Stimulated activated CD4-positive, alpha-beta T cell treated with anti-CD3 and anti-CD28 coated beads, Interleukin-4, amount 100 ng/mL, for 48 hours (primary cell): ENCODE results near the gene MRPL12.
"Not testable (repeated sequence)": the region's sequence is repeated elsewhere in the genome, so short reads cannot be mapped to it uniquely, and the experiment has no call there.

ENCODE experiments used
- DNase-seq, 2 donors: peaks; one replicate each; pipeline ENCODE4 v3.0.0-alpha.2; 2020; ENCODE audit warnings: low read depth in 2 of 2

Gene MRPL12

DNA sequence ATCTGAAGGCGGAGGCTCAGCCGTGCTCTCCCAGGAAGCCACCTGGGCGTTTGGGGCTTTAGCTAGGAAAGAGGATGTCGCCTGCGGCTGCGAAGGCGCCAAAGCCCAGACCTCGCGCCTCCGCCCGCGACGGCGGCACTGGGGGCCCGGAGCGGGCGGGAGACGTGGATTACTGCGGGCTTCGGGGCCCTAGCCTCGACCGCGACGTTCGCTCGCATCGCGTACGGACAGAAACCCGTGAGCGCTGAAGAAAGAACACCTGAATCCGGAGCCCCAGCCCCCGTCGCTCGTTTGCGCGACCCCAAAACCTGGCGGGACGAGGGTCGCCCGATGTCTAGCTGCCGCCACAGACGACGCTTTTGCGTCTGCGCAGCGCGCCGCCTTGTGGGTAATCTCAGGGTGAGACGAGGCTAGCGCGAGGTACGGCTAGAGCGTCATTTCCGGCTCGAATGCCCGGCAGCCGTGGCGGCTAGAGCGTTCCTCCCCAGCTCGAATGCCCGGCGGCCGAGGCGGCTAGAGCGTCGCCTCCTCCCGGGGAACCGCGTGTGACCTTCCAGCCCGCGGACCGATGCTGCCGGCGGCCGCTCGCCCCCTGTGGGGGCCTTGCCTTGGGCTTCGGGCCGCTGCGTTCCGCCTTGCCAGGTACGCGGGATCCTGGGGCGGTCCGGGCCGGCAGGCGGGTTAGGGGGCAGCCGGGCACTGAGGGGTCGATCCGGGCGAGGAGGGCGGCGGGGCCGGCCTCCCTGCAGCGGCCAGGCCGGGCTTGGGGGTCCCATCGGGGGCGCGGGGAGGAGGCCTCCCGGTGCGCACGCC lies at the start of gene MRPL12:
Gene MRPL12, plus strand, starts transcription at position 434 of the 813 bp plus-strand sequence. Its CDS starts 135 bp downstream, at position 569.
- peak; percentile 82 to 90 for DNase-seq

- DNase-seq: no peak
Observed at GRCh38 chr17:81655378-81656117, 47.6 kb upstream of the MRPL12 start.

- DNase-seq: no peak
Observed at GRCh38 chr17:81656118-81656743, 46.9 kb upstream of the MRPL12 start, which contains the start of gene PDE6G. Gene PDE6G (minus strand): TSS chr17:81656542. CDS start chr17:81653305, 3,237 bp downstream.

DNA sequence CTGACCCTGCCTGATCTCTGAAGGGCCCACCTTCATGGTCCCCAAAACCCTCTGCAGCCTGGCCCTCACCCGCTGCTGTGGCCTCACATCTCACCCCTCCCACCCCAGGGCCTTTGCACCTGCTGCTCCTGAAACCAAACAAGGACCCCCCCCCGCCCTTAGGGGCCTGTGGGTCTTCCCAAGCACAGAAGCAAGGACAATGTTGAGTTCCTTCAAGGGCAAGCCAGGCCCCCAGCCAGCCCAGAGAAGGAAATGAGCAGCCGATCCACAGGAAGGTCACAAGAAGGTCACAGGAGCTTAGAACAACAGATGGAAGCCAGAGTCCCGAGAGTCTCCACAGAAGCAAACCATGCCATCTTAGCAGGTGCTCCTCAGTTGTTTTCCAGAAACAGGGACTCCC lies 46.3 kb upstream of the MRPL12 start:
- no peak for DNase-seq

GRCh38 chr17:81659038-81659437 lies 44.1 kb upstream of the MRPL12 start:
- DNase-seq: no peak

- DNase-seq: no peak
Observed at GRCh38 chr17:81660441-81660840, 42.7 kb upstream of the MRPL12 start.

- DNase-seq: no peak
Observed at GRCh38 chr17:81662002-81662401, 41.2 kb upstream of the MRPL12 start.

DNA sequence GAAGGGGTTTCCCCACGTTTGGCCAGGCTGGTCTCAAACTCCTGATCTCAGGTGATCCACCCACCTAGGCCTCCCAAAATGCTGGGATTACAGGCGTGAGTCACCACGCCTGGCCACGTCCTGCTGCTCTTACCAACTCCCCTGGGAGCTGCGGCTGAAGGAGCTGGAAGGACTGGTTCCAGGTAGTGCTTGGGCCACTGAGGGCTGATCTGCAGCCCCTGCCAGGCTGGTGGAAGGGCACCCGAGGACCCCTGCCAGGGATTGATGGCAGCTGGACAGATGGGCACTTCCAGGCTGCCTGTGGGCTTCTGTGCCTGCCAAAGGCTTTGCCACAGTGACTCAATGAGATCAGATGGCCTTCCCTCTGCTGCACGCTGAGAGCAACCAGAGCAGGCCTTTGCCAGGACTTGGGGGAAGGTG lies 39.1 kb upstream of the MRPL12 start:
- DNase-seq: no peak

GRCh38 chr17:81665205-81666091 lies 37.7 kb upstream of the MRPL12 start:
- DNase-seq: peak; percentile 61 to 64

DNA sequence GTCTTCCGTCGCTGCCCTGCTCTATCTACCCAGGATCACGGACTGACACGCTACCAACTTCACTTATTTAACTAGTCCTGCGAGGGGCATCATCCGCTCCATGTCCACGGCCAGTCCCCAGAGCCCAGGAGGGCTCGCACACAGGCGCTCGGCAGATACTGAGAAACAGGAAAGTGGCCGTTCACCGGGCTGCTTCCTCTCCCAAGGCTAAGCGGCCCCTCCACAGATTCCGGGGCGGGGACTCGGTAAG lies 37.1 kb upstream of the MRPL12 start:
- DNase-seq: peak in 1 of 2 donors; percentile 15

GRCh38 chr17:81666342-81667191 lies 36.6 kb upstream of the MRPL12 start, which contains the start of the genes CCDC137 and OXLD1:
Gene CCDC137 (plus strand): TSS chr17:81666737. CDS start chr17:81666767, 30 bp downstream.
Gene OXLD1 (minus strand): TSS chr17:81666605. CDS start chr17:81666577, 28 bp downstream.
- DNase-seq: peak; percentile 88 to 93

DNA sequence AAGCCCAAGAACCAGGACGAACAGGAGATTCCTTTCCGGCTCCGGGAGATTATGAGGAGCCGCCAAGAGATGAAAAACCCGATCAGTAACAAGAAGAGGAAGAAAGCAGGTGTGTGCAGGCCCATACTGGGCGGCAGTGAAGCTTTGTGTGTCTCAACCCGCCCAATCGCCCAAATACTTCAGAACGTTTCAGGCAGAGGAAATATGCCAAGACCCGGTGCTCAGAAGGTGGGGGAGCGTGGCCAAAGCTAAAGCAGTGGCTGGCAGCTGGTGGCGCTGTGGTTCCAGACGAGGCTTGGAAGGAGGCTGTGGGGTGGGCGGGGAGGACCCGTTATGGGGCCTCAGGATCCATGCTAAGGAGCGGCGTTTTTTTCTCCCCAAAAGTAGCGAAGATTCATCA lies 35.4 kb upstream of the MRPL12 start:
- no peak for DNase-seq

DNA sequence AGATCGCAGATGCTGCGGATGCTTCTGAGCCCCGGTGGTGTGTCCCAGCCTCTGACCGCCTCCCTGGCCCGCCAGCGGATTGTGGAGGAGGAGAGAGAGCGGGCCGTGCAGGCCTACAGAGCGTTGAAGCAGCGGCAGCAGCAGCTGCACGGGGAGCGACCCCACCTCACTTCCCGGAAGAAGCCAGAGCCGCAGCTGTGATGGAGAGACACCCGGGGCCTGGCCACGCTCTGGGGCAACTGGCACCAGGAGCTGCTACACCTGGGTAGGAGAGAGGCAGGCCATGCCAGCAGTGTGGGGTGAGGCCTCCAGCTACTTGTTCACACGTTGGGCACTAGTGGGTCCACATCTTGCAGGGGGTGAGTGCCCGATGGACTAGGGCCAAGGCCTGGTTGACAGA lies 30.7 kb upstream of the MRPL12 start:
- no peak for DNase-seq

DNA sequence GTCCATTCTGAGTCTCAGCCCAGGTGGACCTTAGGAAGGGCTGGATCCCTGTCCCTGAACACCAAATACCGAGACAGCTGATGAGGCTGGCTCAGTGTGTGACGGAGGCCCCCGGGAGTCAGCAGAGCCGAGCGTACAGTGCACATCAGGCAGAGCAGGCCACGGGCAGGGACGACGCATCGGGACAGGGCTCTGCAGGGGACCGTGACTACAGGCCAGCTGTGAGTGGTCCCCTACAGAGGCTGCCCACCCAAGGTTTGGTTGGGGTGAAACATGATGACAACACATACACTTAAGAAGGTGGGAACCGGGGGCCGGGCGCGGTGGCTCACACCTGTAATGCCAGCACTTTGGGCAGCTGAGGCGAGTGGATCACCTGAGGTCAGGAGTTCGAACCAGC lies 30.2 kb upstream of the MRPL12 start:
- DNase-seq: no peak

- DNase-seq: no peak
Observed at GRCh38 chr17:81673561-81674258, 29.5 kb upstream of the MRPL12 start.

GRCh38 chr17:81675515-81676221 lies 27.5 kb upstream of the MRPL12 start:
- not testable (repeated sequence) for DNase-seq

GRCh38 chr17:81676906-81677305 lies 26.3 kb upstream of the MRPL12 start:
- DNase-seq: no peak

DNA sequence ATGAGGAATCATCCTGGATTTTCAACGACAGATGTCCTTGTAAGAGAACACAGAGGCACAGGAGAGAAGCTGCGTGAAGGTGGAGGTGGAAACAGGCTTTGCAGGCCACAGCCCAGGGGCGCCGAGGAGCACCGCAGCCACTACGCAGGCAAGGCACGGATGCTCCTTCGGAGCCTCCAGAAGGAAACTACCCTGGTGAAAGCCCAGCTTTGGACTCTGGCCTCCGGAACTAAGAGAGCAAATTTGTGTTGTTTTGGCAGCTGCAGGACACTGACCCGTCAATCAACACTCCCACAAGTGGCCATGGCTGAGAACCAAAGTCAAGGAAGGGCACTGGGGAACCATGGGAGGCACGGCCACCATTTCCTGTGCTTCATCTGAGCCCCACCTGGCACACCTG lies 23.0 kb upstream of the MRPL12 start:
- no peak for DNase-seq

DNA sequence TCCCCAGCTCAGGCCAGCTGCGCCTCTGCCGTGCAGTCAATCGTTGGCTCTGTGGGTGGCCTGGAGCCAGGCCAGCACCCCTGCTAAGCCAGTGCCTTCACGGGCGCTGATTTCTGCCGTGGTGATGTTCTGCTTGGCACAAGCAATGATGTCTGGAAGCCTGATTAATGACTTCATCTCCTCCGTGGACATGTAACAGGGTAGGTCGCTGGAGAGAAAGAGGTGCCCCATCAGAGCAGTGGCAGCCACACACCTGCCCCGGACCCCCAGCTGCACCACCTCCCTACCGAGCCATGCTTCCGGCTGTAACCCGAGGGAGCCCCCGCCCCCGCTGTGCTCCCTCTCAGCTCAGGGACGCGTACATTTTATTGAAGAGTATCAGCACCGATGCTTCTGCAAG lies 21.5 kb upstream of the MRPL12 start:
- no peak for DNase-seq
